IMR-90 (cell line): ENCODE data around the gene R3HDML. TPM values are rescaled to one million over a fixed set of nuclear protein-coding genes. Genes with fewer than 3 reads are reported as not detected.

Experiments used
- ATAC-seq: fragments of 200-7000 bp; cut with Tn5 transposase; 2 replicates; pipeline ENCODE4 v1.9.1; 2020; ENCODE audit warnings: low read depth, mild to moderate bottlenecking, moderate library complexity
- BruUV-seq: library from RNA; stranded (reverse); fragments of 400-500 nt; replicated peaks from 2 replicates; lab custom pipeline; 2021; lab: Mats Ljungman, UMichigan
- CTCF ChIA-PET: fragments of 300-600 bp; formaldehyde crosslinking; extraction: SDS; loops from one replicate; lab custom pipeline; 2021; ENCODE audit warnings: antibody characterized with exemption; lab: Yijun Ruan, JAX
- POLR2A ChIA-PET: fragments of 300-600 bp; sonication (Branson Sonifier 250); formaldehyde crosslinking; loops from one replicate; lab custom pipeline; 2022; ENCODE audit warnings: antibody characterized with exemption; ENCODE audit not compliant: unreplicated experiment; lab: Charles Lee
- DNase-seq: peaks from one replicate; pipeline ENCODE4 v3.0.0; 2013
- H2AFZ ChIP-seq: replicated peaks from 2 replicates; pipeline ENCODE3; 2013; ENCODE audit warnings: low read length, mild to moderate bottlenecking; ENCODE audit not compliant: poor library complexity
- H2AK5ac ChIP-seq: 2 replicates; pipeline ENCODE4 v1.6.1; 2013; ENCODE audit warnings: low read depth, low read length, inconsistent platforms
- H2AK9ac ChIP-seq: replicated peaks from 2 replicates; pipeline ENCODE3; 2013; ENCODE audit warnings: mild to moderate bottlenecking, low read depth, low read length, moderate library complexity; ENCODE audit not compliant: poor library complexity
- H2BK120ac ChIP-seq: 2 replicates; pipeline ENCODE4 v1.6.1; 2013; ENCODE audit warnings: low read depth, low read length, inconsistent platforms
- H2BK15ac ChIP-seq: 3 replicates; pipeline ENCODE4 v1.6.1; 2013; ENCODE audit warnings: low read depth, low read length, inconsistent platforms
- H2BK20ac ChIP-seq: 2 replicates; pipeline ENCODE4 v1.6.1; 2013; ENCODE audit warnings: low read depth, mild to moderate bottlenecking, inconsistent platforms, low read length, moderate library complexity
- H2BK5ac ChIP-seq: 2 replicates; pipeline ENCODE4 v1.6.1; 2013; ENCODE audit warnings: mild to moderate bottlenecking, low read depth, low read length, inconsistent platforms; ENCODE audit not compliant: poor library complexity, severe bottlenecking
- H3K14ac ChIP-seq: replicated peaks from 2 replicates; pipeline ENCODE4 v1.6.1; 2013; ENCODE audit warnings: low read depth, low read length, inconsistent platforms
- H3K18ac ChIP-seq: 2 replicates; pipeline ENCODE4 v1.6.1; 2013; ENCODE audit warnings: low read depth, low read length, control low read depth
- H3K23ac ChIP-seq: 2 replicates; pipeline ENCODE4 v1.6.1; 2013; ENCODE audit warnings: low read depth, low read length, inconsistent platforms
- H3K27ac ChIP-seq: 2 replicates; pipeline ENCODE4 v1.5.1; 2013; ENCODE audit warnings: mild to moderate bottlenecking, control low read depth, low read length; ENCODE audit not compliant: insufficient read depth
- H3K27me3 ChIP-seq: 2 replicates; pipeline ENCODE4 v1.6.1; 2013; ENCODE audit warnings: low read length; ENCODE audit not compliant: control insufficient read depth, insufficient read depth
- H3K36me3 ChIP-seq: 2 replicates; pipeline ENCODE4 v1.6.1; 2013; ENCODE audit warnings: low read length, mixed read lengths; ENCODE audit not compliant: control insufficient read depth, insufficient read depth
- H3K4ac ChIP-seq: 2 replicates; pipeline ENCODE4 v1.6.1; 2013; ENCODE audit warnings: low read depth, low read length, inconsistent platforms
- H3K4me1 ChIP-seq: 2 replicates; pipeline ENCODE4 v1.6.1; 2013; ENCODE audit warnings: low read length, mixed read lengths; ENCODE audit not compliant: control insufficient read depth, insufficient read depth
- H3K4me2 ChIP-seq: 2 replicates; pipeline ENCODE4 v1.6.1; 2013; ENCODE audit warnings: low read depth, mild to moderate bottlenecking, control low read depth, low read length, moderate library complexity
- H3K4me3 ChIP-seq: 2 replicates; pipeline ENCODE4 v1.5.1; 2013; ENCODE audit warnings: low read depth, mild to moderate bottlenecking, control low read depth, low read length, moderate library complexity; ENCODE audit not compliant: insufficient read depth
- H3K56ac ChIP-seq: 2 replicates; pipeline ENCODE4 v1.6.1; 2013; ENCODE audit warnings: low read length, inconsistent platforms; ENCODE audit not compliant: insufficient read depth; ENCODE audit errors: extremely low read depth
- H3K79me1 ChIP-seq, 2 experiments: 2 replicates each; pipeline ENCODE4 v1.6.1; 2013; ENCODE audit warnings: low read length in 2 of 2, inconsistent platforms in 1 of 2, low read depth in 1 of 2
- H3K9ac ChIP-seq: 2 replicates; pipeline ENCODE4 v1.6.1; 2013; ENCODE audit warnings: low read depth, low read length, control low read depth
- H3K9me1 ChIP-seq: 2 replicates; pipeline ENCODE4 v1.6.1; 2013; ENCODE audit warnings: low read length, inconsistent platforms; ENCODE audit not compliant: insufficient read depth
- H3K9me3 ChIP-seq: 2 replicates; pipeline ENCODE4 v1.6.1; 2013; ENCODE audit warnings: low read length; ENCODE audit not compliant: control insufficient read depth, insufficient read depth
- H4K20me1 ChIP-seq: 2 replicates; pipeline ENCODE4 v1.6.1; 2013; ENCODE audit warnings: low read length, inconsistent platforms; ENCODE audit not compliant: insufficient read depth
- H4K5ac ChIP-seq: 2 replicates; pipeline ENCODE4 v1.6.1; 2013; ENCODE audit warnings: mild to moderate bottlenecking, low read depth, low read length, control low read depth
- H4K8ac ChIP-seq, 2 experiments: 2 replicates each; pipeline ENCODE4 v1.6.1; 2013; ENCODE audit warnings: low read depth in 2 of 2, low read length in 2 of 2, control low read depth in 1 of 2, inconsistent platforms in 1 of 2
- H4K91ac ChIP-seq: 2 replicates; pipeline ENCODE4 v1.6.1; 2013; ENCODE audit warnings: low read depth, low read length, inconsistent platforms; ENCODE audit not compliant: insufficient read depth
- BHLHE40 ChIP-seq: fragments of 150-350 bp; IDR thresholded peaks from 2 replicates; pipeline ENCODE4 v1.6.1; 2016; ENCODE audit warnings: mild to moderate bottlenecking, low read depth, low read length
- CEBPB ChIP-seq: IDR thresholded peaks from 2 replicates; pipeline ENCODE4 v1.6.1; 2012; ENCODE audit warnings: low read depth, low read length, improper control_type of control experiment
- CHD1 ChIP-seq: IDR thresholded peaks from 2 replicates; pipeline ENCODE4 v1.6.1; 2012; ENCODE audit warnings: low read depth, low read length, improper control_type of control experiment
- FOS ChIP-seq: fragments of 150-350 bp; IDR thresholded peaks from 2 replicates; pipeline ENCODE4 v1.6.1; 2016; ENCODE audit warnings: low read depth, low read length
- MAFK ChIP-seq: IDR thresholded peaks from 2 replicates; pipeline ENCODE4 v1.6.1; 2012; ENCODE audit warnings: low read depth, low read length, improper control_type of control experiment
- MAZ ChIP-seq: IDR thresholded peaks from 2 replicates; pipeline ENCODE4 v1.6.1; 2012; ENCODE audit warnings: low read depth, mild to moderate bottlenecking, low read length, improper control_type of control experiment, moderate library complexity, borderline replicate concordance
- MXI1 ChIP-seq: IDR thresholded peaks from 2 replicates; pipeline ENCODE4 v1.6.1; 2012; ENCODE audit warnings: low read depth, mild to moderate bottlenecking, low read length, moderate library complexity, borderline replicate concordance
- NFE2L2 ChIP-seq: fragments of 150-350 bp; IDR thresholded peaks from 2 replicates; pipeline ENCODE4 v1.6.1; 2016; ENCODE audit warnings: low read depth, mild to moderate bottlenecking, low read length
- POLR2A ChIP-seq: IDR thresholded peaks from 2 replicates; pipeline ENCODE4 v1.6.1; 2012; ENCODE audit warnings: mild to moderate bottlenecking, low read depth, low read length
- RAD21 ChIP-seq: IDR thresholded peaks from 2 replicates; pipeline ENCODE4 v1.6.1; 2012; ENCODE audit warnings: low read length, improper control_type of control experiment
- RCOR1 ChIP-seq: IDR thresholded peaks from 2 replicates; pipeline ENCODE4 v1.6.1; 2012; ENCODE audit warnings: mild to moderate bottlenecking, low read length, improper control_type of control experiment; ENCODE audit not compliant: insufficient replicate concordance
- RFX5 ChIP-seq: IDR thresholded peaks from 2 replicates; pipeline ENCODE4 v1.8.0; 2012; ENCODE audit warnings: low read depth, mild to moderate bottlenecking, low read length, moderate library complexity
- SMC3 ChIP-seq: fragments of 150-350 bp; IDR thresholded peaks from 2 replicates; pipeline ENCODE4 v1.6.1; 2016; ENCODE audit warnings: low read depth, mild to moderate bottlenecking, antibody characterized with exemption, low read length, moderate library complexity
- WGBS, 2 experiments: methylation state at CpG; one replicate each; pipeline versions ENCODE4 v1.1.5 to v1.1.7; 2013; ENCODE audit warnings: missing lambda C conversion rate in 2 of 2; ENCODE audit not compliant: insufficient read length in 1 of 2; ENCODE audit errors: extremely low coverage in 2 of 2; 5-methylcytosine and 5-hydroxymethylcytosine counted together
- dilution Hi-C: fragments of 300-500 bp; cut with HindIII; formaldehyde crosslinking; loops from one replicate; pipeline ENCODE4 v1.14.3; 2018; ENCODE audit warnings: low sequenced_read_pairs; ENCODE audit not compliant: unreplicated experiment
- in situ Hi-C: fragments of 300-500 bp; cut with MboI; formaldehyde crosslinking; loops from 3 replicates; pipeline ENCODE4 v1.14.3; 2019; ENCODE audit warnings: low sequenced_read_pairs, inconsistent platforms, mixed read lengths
- intact Hi-C: fragments of 100-400 bp; cut with micrococcal nuclease; formaldehyde crosslinking; loops from 2 replicates; pipeline ENCODE4 v1.10.0; 2022
- polyA plus RNA-seq, 3 experiments: library from polyadenylated mRNA; depleted of rRNA; stranded (reverse); fragments of >200 nt; gene quantifications; 2 replicates each; pipeline ENCODE4 v1.2.3, GENCODE V29; 2012; ENCODE audit warnings: low replicate concordance in 1 of 3
- total RNA-seq: library from RNA; depleted of rRNA; stranded (reverse); fragments of >200 nt; gene quantifications from 2 replicates; pipeline ENCODE4 v1.2.3, GENCODE V29; 2012
- TF ChIP-seq, protein P1 (sequence below): fragments of 150-350 bp; IDR thresholded peaks from 2 replicates; pipeline ENCODE4 v1.6.1; 2017; ENCODE audit warnings: mild to moderate bottlenecking, antibody characterized with exemption, low read length, low read depth
- TF ChIP-seq, protein P2 (sequence below): conservative IDR thresholded peaks from 2 replicates; pipeline ENCODE4 v1.5.1; 2012; ENCODE audit warnings: mild to moderate bottlenecking, low read depth, low read length, improper control_type of control experiment
- TF ChIP-seq, protein P3 (sequence below): fragments of 150-350 bp; IDR thresholded peaks from 2 replicates; pipeline ENCODE4 v1.6.1; 2016; ENCODE audit warnings: low read depth, mild to moderate bottlenecking, low read length, moderate library complexity, borderline replicate concordance

The R3HDML gene
- total and polyA plus RNA-seq, 2 of the 4 experiments (the other 2 are of a cell fraction): not detected

DNA sequence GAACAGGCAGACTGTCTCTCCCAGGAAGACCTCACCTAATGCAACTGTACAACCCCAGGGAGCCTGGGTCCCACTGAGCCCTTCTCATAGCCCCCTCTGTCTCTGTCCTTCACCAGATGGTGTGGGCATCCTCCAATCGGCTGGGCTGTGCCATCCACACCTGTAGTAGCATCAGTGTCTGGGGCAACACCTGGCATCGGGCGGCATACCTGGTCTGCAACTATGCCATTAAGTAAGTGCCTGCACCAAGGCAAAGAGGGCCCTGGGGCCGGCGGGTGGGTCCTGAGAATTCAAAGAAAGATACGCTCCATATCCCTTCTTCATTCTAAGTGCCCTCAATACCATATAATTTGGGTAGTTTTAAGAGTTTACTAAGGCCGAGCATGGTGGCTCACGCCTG, 8.3 kb downstream of the R3HDML start:
- no TSS peak for BruUV-seq
- in situ Hi-C loops: no loop called here
- TF ChIP-seq CEBPB (no peak), MAZ (no peak), SMC3 (no peak), RFX5 (no peak), BHLHE40 (no peak), FOS (no peak), NFE2L2 (no peak), MXI1 (no peak), MAFK (no peak), RCOR1 (no peak), CHD1 (no peak), POLR2A (no peak), RAD21 (no peak)
- TF ChIP-seq, protein P1, sequence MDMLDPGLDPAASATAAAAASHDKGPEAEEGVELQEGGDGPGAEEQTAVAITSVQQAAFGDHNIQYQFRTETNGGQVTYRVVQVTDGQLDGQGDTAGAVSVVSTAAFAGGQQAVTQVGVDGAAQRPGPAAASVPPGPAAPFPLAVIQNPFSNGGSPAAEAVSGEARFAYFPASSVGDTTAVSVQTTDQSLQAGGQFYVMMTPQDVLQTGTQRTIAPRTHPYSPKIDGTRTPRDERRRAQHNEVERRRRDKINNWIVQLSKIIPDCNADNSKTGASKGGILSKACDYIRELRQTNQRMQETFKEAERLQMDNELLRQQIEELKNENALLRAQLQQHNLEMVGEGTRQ: no peak
- TF ChIP-seq, protein P2, sequence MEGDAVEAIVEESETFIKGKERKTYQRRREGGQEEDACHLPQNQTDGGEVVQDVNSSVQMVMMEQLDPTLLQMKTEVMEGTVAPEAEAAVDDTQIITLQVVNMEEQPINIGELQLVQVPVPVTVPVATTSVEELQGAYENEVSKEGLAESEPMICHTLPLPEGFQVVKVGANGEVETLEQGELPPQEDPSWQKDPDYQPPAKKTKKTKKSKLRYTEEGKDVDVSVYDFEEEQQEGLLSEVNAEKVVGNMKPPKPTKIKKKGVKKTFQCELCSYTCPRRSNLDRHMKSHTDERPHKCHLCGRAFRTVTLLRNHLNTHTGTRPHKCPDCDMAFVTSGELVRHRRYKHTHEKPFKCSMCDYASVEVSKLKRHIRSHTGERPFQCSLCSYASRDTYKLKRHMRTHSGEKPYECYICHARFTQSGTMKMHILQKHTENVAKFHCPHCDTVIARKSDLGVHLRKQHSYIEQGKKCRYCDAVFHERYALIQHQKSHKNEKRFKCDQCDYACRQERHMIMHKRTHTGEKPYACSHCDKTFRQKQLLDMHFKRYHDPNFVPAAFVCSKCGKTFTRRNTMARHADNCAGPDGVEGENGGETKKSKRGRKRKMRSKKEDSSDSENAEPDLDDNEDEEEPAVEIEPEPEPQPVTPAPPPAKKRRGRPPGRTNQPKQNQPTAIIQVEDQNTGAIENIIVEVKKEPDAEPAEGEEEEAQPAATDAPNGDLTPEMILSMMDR: no peak
- TF ChIP-seq, protein P3, sequence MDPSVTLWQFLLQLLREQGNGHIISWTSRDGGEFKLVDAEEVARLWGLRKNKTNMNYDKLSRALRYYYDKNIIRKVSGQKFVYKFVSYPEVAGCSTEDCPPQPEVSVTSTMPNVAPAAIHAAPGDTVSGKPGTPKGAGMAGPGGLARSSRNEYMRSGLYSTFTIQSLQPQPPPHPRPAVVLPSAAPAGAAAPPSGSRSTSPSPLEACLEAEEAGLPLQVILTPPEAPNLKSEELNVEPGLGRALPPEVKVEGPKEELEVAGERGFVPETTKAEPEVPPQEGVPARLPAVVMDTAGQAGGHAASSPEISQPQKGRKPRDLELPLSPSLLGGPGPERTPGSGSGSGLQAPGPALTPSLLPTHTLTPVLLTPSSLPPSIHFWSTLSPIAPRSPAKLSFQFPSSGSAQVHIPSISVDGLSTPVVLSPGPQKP: no peak

More for the DNA sequence above, 8.3 kb downstream of the R3HDML start:
- Histone ChIP-seq H3K18ac (no peak overlapping the region), H2BK120ac (no peak overlapping the region), H2BK15ac (no peak overlapping the region), H2AFZ (no peak overlapping the region), H4K5ac (no peak overlapping the region), H3K27me3 (peaks cover 13% of the 10 kb centered on the region; the same call in 1 of the 2 replicates), H3K4me2 (no peak overlapping the region), H4K91ac (no peak overlapping the region), H3K4me1 (no peaks in the 10 kb centered on the region), H3K79me1 (no peaks in the 10 kb centered on the region), H3K23ac (no peak overlapping the region), H2BK5ac (no peak overlapping the region), H2BK20ac (no peak overlapping the region), H2AK9ac (no peak overlapping the region), H3K9ac (no peak overlapping the region), H4K20me1 (no peaks in the 10 kb centered on the region), H3K27ac (no peak overlapping the region), H3K56ac (no peak overlapping the region), H3K4me3 (no peak overlapping the region), H3K4ac (no peak overlapping the region), H2AK5ac (no peak overlapping the region), H3K36me3 (no peaks in the 10 kb centered on the region), H3K9me1 (no peaks in the 10 kb centered on the region), H4K8ac (no peak overlapping the region), H3K14ac (no peak overlapping the region), H3K9me3 (no peaks in the 10 kb centered on the region)
- no CpG with 5 or more reads among the region's 8 CpGs for WGBS, 2 experiments
- dilution Hi-C loops (no loop called here), intact Hi-C loops (no loop called here)
- ChIA-PET CTCF (no interaction called here), POLR2A (interaction anchor here (0.6 kb wide), 1 partner anchor 623 kb away, joined by 3 read pairs; no protein-coding TSS in a partner anchor)
- no peak for ATAC-seq
- no peak for DNase-seq
